AG04449 (cell line): Measurements from ENCODE around the gene ACACB.

Experiments used
- CTCF ChIA-PET: fragments of 350-600 bp; formaldehyde crosslinking; extraction: SDS; loops from one replicate; lab custom pipeline; 2021; ENCODE audit warnings: antibody characterized with exemption; lab: Yijun Ruan, JAX
- POLR2A ChIA-PET: fragments of 400-600, 350-600 bp; formaldehyde crosslinking; extraction: SDS; loops from one replicate; lab custom pipeline; 2020; ENCODE audit warnings: antibody characterized with exemption, inconsistent platforms; lab: Yijun Ruan, JAX
- DNase-seq: peaks from one replicate; pipeline ENCODE4 v3.0.0-alpha.2; 2010; ENCODE audit warnings: low read depth, low spot score
- H3K4me3 ChIP-seq: 2 replicates; pipeline ENCODE4 v1.5.1; 2011; ENCODE audit warnings: low read depth, mild to moderate bottlenecking, control low read depth, low read length
- CTCF ChIP-seq: IDR thresholded peaks from one replicate; pipeline ENCODE4 v1.5.1; 2011; ENCODE audit warnings: mild to moderate bottlenecking, moderate library complexity, low read length, control low read depth, inconsistent platforms; ENCODE audit not compliant: insufficient read depth; ENCODE audit errors: missing control alignments

The ACACB gene

DNA sequence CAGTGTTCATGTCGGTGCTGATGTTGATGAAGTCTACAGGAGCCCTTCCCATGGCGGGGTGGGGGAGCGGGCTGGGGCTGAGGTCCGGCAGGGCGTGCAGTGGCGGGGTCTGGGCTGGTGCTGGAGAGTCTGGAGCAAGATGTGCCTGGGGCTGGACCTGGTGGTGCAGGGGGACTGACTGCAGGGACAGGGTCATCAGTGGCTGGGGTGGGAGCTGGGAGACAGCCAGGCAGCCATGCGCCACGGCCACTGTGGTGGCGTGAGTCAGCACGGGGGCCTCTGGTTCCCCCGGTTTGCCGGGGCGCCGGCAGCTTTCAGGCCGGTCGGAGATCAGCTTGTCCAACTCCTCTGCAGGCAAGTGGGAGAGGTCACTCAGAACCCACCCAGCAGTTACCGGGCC is 165.1 kb downstream of the ACACB start:
- TF ChIP-seq CTCF = no peak
- CTCF ChIA-PET = no interaction called here

GRCh38 chr12:109284392-109284791 is 168.0 kb downstream of the ACACB start:
- ChIA-PET POLR2A (no interaction called here), CTCF (no interaction called here)
- no peak for DNase-seq
- H3K4me3 ChIP-seq = no peak overlapping the region
- no peak for TF ChIP-seq CTCF

More for the DNA sequence above, 165.1 kb downstream of the ACACB start:
- POLR2A ChIA-PET = no interaction called here
- DNase-seq = no peak
- H3K4me3 ChIP-seq = no peak overlapping the region

GRCh38 chr12:109286252-109286651 is 169.9 kb downstream of the ACACB start:
- DNase-seq = no peak
- CTCF ChIA-PET = no interaction called here
- H3K4me3 ChIP-seq = no peak overlapping the region
- POLR2A ChIA-PET = no interaction called here
- TF ChIP-seq CTCF = no peak

GRCh38 chr12:109286652-109287051 is 170.3 kb downstream of the ACACB start:
- POLR2A ChIA-PET = no interaction called here
- TF ChIP-seq CTCF = no peak
- CTCF ChIA-PET = no interaction called here
- DNase-seq = no peak
- H3K4me3 ChIP-seq = no peak overlapping the region

DNA sequence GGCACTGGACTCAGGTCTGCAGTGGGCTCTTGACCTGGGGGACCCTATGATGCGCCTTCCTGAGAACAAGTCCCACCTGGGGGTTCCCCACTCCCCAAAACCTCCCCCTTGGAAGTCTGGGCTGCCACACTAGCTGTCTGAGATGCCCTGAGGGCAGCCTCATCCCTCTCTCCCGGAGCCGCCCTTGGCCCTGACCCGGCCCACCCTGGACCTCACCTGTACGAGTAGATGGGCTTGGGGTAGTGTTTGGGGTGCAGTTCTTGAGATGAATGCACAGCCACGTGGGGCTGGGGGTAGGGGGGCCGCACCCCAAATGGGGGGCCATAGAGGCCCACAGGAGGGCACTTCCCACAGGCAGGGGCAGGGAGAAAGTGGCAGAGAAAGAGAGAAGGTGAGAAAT is 170.8 kb downstream of the ACACB start:
- POLR2A ChIA-PET = no interaction called here
- CTCF ChIA-PET = no interaction called here
- TF ChIP-seq CTCF = no peak
- DNase-seq = no peak
- no peak overlapping the region for H3K4me3 ChIP-seq

DNA sequence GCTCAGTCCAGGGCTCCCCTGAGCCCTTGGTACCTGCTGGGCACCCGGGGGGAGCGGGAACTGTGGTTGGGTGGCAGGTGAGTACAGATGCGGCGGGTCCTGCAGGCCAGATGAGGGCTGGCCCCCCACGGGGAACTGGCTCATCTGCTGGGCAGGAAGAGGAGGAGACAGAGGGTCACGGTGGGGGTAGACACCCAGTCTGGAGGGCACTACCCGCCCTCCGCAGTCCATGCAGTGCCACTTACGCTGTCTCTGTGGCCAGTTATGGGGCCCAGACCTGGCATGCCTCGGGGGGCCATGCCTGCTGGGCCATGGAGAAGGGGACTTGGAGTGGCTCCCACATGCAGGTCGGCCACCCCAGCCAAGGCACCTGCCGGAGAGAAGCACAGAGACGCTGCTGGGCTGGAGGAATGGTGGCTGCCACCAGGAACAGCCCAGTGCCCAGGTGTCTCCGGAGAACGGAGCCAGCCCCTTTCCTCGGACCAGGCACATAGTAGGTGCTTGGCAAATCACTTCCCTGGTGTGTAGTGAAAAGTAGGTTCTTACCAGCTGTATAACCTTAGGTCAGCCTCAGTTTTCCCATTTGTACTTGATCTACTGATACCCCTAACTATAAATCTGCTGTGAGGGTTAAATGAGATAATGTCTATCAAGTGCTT is 171.6 kb downstream of the ACACB start:
- TF ChIP-seq CTCF = no peak
- ChIA-PET POLR2A (no interaction called here), CTCF (no interaction called here)
- no peak for DNase-seq
- no peak overlapping the region for H3K4me3 ChIP-seq
